ENCODE results near the gene JCHAIN.
"Not testable (repeated sequence)": the region's sequence is repeated elsewhere in the genome, so short reads cannot be mapped to it uniquely, and the experiment has no call there.

Gene JCHAIN

GRCh38 chr4:70694633-70695032 is 28.3 kb upstream of the JCHAIN start:
- H3K27ac ChIP-seq, H3K4me3 ChIP-seq: not testable (repeated sequence)

DNA sequence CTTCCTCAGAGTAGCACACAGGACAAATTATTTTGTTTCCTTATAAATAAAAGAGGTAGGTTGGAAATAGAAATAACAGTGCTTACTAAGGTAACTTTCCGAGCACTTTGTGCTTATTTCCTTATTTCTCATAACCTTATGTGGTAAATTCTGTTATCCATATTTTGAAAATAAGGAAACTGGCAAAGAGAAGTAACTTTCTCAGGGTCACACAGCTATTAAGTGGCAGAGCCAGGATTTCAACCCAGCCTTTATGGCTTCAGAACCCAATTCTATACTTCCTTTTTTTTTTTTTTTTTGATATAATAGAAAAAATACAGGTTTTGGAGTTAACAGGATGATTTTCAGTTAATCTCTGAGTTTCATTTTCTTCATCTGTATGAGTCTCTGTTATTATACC is 25.4 kb upstream of the JCHAIN start:
- Histone ChIP-seq H3K4me3 (no peak overlapping the region), H3K27ac (peak overlapping the region in 1 of 21 experiments; percentile 32)

DNA sequence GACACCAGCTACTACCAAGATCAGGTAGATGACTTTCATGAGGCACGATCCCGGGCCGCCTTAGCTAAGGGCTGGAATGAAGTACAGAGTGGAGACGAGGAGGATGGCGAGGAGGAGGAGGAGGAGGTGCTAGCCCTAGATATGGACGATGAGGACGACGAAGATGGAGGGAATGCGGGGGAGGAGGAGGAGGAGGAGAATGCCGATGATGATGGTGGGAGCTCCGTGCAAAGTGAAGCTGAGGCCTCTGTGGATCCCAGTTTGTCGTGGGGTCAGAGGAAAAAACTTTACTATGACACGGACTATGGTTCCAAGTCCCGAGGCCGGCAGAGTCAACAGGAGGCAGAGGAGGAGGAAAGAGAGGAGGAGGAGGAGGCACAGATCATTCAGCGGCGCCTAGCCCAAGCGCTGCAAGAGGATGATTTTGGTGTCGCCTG is 22.5 kb upstream of the JCHAIN start:
- peak overlapping the region; percentile 70 to 96 (median 92) for H3K4me3 ChIP-seq
- H3K27ac ChIP-seq: peak overlapping the region; percentile 17 to 98 (median 93)

DNA sequence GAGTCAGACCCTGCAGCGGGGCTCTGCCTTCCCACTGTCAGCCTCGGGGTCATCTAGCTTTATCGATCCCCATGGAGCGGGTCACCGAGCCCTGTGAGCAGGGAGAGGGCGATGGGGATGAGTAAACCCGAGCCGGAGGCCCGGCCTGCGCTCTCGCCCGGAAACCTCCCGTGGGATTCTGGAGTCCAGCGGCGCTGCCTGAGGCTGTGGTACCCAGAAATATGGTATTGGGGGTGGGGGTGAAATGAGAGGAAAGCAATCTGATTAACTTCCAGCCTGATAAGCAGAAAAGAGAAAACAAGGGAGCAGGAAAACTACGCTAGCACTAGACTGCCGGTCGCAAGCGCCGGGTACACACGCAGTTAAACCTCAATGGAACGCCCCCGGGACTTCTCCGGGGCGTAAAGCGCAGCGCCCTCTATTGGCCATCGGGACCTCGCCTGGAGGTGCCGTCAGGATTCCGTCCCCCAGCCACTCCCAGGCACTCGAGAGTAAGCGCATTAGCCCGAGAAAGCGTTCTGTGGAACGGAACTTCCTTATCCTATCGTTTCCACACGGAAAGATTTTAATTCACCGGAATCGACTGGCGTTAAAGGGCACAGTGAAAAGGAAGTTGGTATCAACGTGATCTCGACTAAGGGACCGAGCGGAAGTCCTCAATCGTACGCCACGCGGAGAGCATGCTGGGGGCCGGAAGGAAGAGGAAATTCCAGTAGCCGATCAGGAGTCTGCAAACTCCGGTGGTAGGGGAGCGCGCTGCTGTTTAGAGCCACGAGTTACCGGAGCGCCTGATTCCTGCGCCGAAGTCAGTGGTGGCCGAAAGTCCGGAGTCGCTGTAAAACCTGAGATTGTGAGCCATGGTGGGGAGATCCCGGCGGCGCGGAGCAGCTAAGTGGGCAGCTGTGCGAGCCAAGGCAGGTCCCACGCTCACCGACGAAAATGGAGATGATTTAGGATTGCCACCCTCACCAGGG is 21.8 kb upstream of the JCHAIN start, which contains the start of gene UTP3:
TSS of gene UTP3 (plus strand) at position 712 of the 974 bp plus-strand sequence. CDS start at position 858, 146 bp downstream.
- Histone ChIP-seq H3K4me3 (peak within 1 kb of the TSS; percentile 70 to 96 (median 92)), H3K27ac (peak within 1 kb of the TSS; percentile 60 to 98 (median 94))

DNA sequence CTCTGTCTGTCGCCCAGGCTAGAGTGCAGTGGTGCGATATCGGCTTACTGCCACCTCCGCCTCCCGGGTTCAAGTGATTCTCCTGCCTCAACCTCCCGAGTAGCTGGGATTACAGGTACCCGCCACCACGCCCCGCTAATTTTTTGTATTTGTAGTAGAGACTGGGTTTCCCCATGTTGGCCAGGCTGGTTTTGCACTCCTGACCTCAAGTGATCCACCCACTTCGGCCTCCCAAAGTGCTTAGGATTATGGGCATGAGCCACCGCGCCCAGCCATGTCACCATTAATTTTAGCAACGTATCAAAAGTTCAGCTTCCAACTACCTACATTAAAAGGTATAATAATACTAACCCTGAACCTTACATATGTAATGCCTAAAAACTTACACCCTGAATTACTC is 21.1 kb upstream of the JCHAIN start:
- peak overlapping the region; percentile 60 to 98 (median 94) for H3K27ac ChIP-seq
- H3K4me3 ChIP-seq: peak overlapping the region; percentile 70 to 96 (median 92)

GRCh38 chr4:70682142-70682541 is 15.8 kb upstream of the JCHAIN start:
- not testable (repeated sequence) for H3K27ac ChIP-seq, H3K4me3 ChIP-seq

GRCh38 chr4:70681704-70682103 is 15.4 kb upstream of the JCHAIN start:
- no peak overlapping the region for H3K27ac ChIP-seq
- no peak overlapping the region for H3K4me3 ChIP-seq

GRCh38 chr4:70680934-70681333 is 14.6 kb upstream of the JCHAIN start:
- Histone ChIP-seq H3K4me3 (no peak overlapping the region), H3K27ac (no peak overlapping the region)

- Histone ChIP-seq H3K4me3 (no peak overlapping the region), H3K27ac (no peak overlapping the region)
Measured at GRCh38 chr4:70678383-70678999, 12.2 kb upstream of the JCHAIN start.

DNA sequence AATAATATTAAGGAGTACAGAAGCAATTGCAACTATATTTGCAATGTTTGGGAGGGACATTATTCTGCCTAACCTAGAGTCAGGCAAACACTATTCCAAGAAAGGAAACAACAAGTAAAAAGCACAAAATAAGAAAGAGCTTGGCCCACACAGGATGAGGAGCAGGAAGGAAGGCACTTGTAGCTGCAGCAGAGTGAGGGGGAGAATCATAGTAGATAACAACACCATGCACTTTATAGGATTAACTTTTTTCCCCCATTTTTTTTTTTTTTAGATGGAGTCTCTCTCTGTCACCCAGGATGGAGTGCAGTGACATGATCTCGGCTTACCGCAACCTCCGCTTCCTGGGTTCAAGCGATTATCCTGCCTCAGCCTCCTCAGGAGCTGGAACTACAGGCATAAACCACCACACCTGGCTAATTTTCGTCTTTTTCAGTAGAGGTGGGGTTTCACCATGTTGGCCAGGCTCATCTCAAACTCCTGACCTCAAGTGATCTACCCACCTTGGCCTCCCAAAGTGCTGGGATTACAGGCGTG is 10.3 kb upstream of the JCHAIN start:
- Histone ChIP-seq H3K4me3 (no peak overlapping the region), H3K27ac (no peak overlapping the region)

- Histone ChIP-seq H3K4me3 (no peak overlapping the region), H3K27ac (no peak overlapping the region)
Measured at GRCh38 chr4:70674731-70675130, 8.4 kb upstream of the JCHAIN start.

GRCh38 chr4:70674191-70674590 is 7.9 kb upstream of the JCHAIN start:
- Histone ChIP-seq H3K27ac (no peak overlapping the region), H3K4me3 (no peak overlapping the region)

GRCh38 chr4:70671091-70671490 is 4.8 kb upstream of the JCHAIN start:
- H3K4me3 ChIP-seq: no peak overlapping the region

GRCh38 chr4:70670332-70671014 is 4.2 kb upstream of the JCHAIN start:
- H3K27ac ChIP-seq: no peak overlapping the region
- H3K4me3 ChIP-seq: no peak overlapping the region

More at GRCh38 chr4:70671091-70671490, 4.8 kb upstream of the JCHAIN start:
- H3K27ac ChIP-seq: no peak overlapping the region

DNA sequence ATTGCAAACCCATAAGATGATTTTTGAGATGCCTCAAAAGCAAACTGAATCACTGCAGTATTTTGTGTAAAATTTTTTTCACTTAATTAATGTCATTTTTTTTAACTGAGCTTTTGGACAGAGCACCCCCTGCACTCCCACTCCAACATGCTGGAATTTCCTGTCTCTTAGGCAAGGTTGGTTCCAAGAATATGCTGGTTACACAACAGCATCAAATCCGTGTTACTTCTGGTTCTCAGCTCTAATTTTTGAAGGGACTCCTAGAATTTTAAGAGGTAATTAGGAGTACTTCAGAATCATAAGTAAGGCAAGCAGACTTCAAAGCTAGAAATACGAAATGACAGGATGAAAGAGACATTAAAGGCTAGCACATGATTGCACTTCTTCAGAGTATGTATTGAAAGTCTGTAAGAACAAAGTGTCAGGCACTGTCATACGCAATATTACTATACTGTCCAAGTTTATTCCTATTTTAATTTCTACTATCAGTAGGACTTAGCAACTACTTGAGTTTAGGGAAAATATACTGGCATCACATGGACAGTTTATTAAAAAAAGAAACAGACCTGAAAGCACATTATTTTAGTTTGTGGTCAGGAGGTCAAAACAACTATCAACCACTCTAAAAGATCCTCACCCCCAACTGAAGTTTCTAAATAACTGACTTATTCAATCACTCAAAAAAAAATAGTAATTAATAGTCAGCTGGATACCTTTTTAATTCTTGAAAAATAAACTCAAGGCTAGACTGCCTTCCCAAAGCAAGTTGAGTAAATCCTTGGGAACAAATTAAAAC is 1.6 kb upstream of the JCHAIN start:
- H3K4me3 ChIP-seq: no peak overlapping the region
- H3K27ac ChIP-seq: no peak overlapping the region

DNA sequence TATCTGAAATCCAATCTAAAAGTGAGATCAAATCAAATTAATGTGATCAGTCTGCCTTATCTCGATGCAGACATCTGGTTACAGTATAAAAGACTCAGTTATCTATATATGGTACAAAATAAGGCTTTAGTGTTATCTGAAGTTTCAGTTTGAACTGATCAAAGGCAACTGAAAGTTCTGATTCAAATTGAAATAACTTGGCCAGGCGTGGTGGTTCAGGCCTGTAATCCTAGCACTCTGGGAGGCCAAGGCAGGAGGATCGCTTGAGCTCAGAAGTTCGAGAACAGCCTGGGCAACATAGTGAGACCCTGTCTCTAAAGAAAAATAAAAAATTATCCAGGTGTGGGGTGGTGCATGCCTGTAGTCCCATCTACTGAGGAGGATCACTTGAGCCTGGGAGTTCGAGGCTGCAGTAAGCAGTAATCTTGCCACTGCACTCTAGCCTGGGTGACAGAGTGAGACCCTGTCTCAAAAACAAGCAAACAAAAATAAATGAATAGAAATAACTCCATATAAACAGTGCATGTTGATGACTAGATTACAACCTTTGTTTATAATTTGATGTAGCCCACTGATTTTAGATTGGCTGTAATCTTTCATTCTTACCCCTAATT is 4.9 kb downstream of the JCHAIN start:
- H3K4me3 ChIP-seq, H3K27ac ChIP-seq: not testable (repeated sequence)

GRCh38 chr4:70660106-70660505 is 6.2 kb downstream of the JCHAIN start:
- no peak overlapping the region for H3K27ac ChIP-seq
- no peak overlapping the region for H3K4me3 ChIP-seq

GRCh38 chr4:70658418-70658817 is 7.9 kb downstream of the JCHAIN start:
- H3K27ac ChIP-seq: no peak overlapping the region
- H3K4me3 ChIP-seq: no peak overlapping the region

DNA sequence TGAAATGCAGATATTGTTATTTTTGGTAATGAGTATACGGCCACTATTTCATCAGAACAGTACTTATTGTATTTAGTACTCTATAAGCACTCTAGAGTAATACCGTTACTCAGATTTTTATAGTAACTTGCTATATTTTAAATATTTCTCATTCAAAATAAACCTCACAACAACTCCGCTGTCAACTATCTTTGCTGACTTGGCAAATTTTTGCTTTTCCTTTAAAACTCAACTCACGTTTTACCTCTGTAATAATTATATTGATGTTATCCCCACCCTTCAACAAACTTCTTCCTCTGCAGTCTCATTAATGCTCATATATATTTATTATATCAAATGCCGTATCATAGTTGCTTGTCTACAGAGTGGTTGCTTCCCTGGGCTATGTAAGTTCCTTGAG is 9.0 kb downstream of the JCHAIN start:
- Histone ChIP-seq H3K27ac (no peak overlapping the region), H3K4me3 (no peak overlapping the region)
